Trophoblast cell (in vitro differentiated cells and primary cell): ENCODE data around the gene KCNJ8.
"Not testable (repeated sequence)": the region's sequence is repeated elsewhere in the genome, so short reads cannot be mapped to it uniquely, and the experiment has no call there.

ENCODE experiments used
- DNase-seq, 2 donors: peaks; one replicate each; pipeline ENCODE4 v3.0.0-alpha.2; 2016
- H2AFZ ChIP-seq: 2 replicates; pipeline ENCODE4 v1.6.1; 2013; ENCODE audit warnings: low read length, moderate library complexity, mild to moderate bottlenecking; ENCODE audit not compliant: insufficient read depth, poor library complexity
- H2AK5ac ChIP-seq: 2 replicates; pipeline ENCODE4 v1.6.1; 2013; ENCODE audit warnings: mild to moderate bottlenecking, low read length
- H2BK120ac ChIP-seq: 2 replicates; pipeline ENCODE4 v1.6.1; 2013; ENCODE audit warnings: low read length, mild to moderate bottlenecking, moderate library complexity; ENCODE audit not compliant: insufficient read depth, poor library complexity
- H2BK12ac ChIP-seq: 2 replicates; pipeline ENCODE4 v1.6.1; 2013; ENCODE audit warnings: mild to moderate bottlenecking, low read length, moderate library complexity
- H2BK5ac ChIP-seq: 2 replicates; pipeline ENCODE4 v1.6.1; 2013; ENCODE audit warnings: low read length, low read depth, moderate library complexity, mild to moderate bottlenecking; ENCODE audit not compliant: poor library complexity
- H3K14ac ChIP-seq: 2 replicates; pipeline ENCODE4 v1.6.1; 2013; ENCODE audit warnings: mild to moderate bottlenecking, low read length
- H3K18ac ChIP-seq: 2 replicates; pipeline ENCODE4 v1.6.1; 2013; ENCODE audit warnings: mild to moderate bottlenecking, low read length
- H3K23ac ChIP-seq: 2 replicates; pipeline ENCODE4 v1.6.1; 2013; ENCODE audit warnings: low read length
- H3K27ac ChIP-seq: 2 replicates; pipeline ENCODE4 v1.5.1; 2013; ENCODE audit warnings: low read depth, mild to moderate bottlenecking, inconsistent platforms, low read length, moderate library complexity
- H3K27me3 ChIP-seq: 2 replicates; pipeline ENCODE4 v1.6.1; 2013; ENCODE audit warnings: inconsistent platforms, mild to moderate bottlenecking, low read length, moderate library complexity; ENCODE audit not compliant: insufficient read depth
- H3K36me3 ChIP-seq, 2 experiments: 1 replicate in 1 of 2; 2 replicates in 1 of 2; pipeline ENCODE4 v1.6.1; 2013; ENCODE audit warnings: low read length in 2 of 2, mild to moderate bottlenecking in 2 of 2, moderate library complexity in 1 of 2; ENCODE audit not compliant: insufficient read depth in 2 of 2, control insufficient read depth in 1 of 2
- H3K4ac ChIP-seq: 2 replicates; pipeline ENCODE4 v1.6.1; 2013; ENCODE audit warnings: low read depth, mild to moderate bottlenecking, low read length, moderate library complexity
- H3K4me1 ChIP-seq, 2 experiments: 1 replicate in 1 of 2; 2 replicates in 1 of 2; pipeline ENCODE4 v1.6.1; 2013; ENCODE audit warnings: low read length in 2 of 2, mild to moderate bottlenecking in 2 of 2, moderate library complexity in 1 of 2; ENCODE audit not compliant: insufficient read depth in 2 of 2, control insufficient read depth in 1 of 2
- H3K4me2 ChIP-seq: 2 replicates; pipeline ENCODE4 v1.6.1; 2013; ENCODE audit warnings: inconsistent platforms, mild to moderate bottlenecking, low read length, moderate library complexity
- H3K4me3 ChIP-seq: 2 replicates; pipeline ENCODE4 v1.5.1; 2013; ENCODE audit warnings: mild to moderate bottlenecking, low read depth, low read length, inconsistent platforms
- H3K79me1 ChIP-seq: one replicate; pipeline ENCODE4 v1.6.1; 2013; ENCODE audit warnings: low read length
- H3K79me2 ChIP-seq: 2 replicates; pipeline ENCODE4 v1.6.1; 2013; ENCODE audit warnings: low read length, mild to moderate bottlenecking; ENCODE audit not compliant: control insufficient read depth, insufficient read depth, poor library complexity
- H3K9ac ChIP-seq: 2 replicates; pipeline ENCODE4 v1.6.1; 2013; ENCODE audit warnings: mild to moderate bottlenecking, low read length
- H3K9me3 ChIP-seq: 2 replicates; pipeline ENCODE4 v1.6.1; 2013; ENCODE audit warnings: low read depth, mild to moderate bottlenecking, control low read depth, inconsistent platforms, low read length; ENCODE audit not compliant: insufficient read depth
- H4K12ac ChIP-seq: 2 replicates; pipeline ENCODE4 v1.6.1; 2013; ENCODE audit warnings: low read depth, mild to moderate bottlenecking, low read length, moderate library complexity
- H4K8ac ChIP-seq: 2 replicates; pipeline ENCODE4 v1.6.1; 2013; ENCODE audit warnings: low read depth, mild to moderate bottlenecking, low read length, moderate library complexity
- H4K91ac ChIP-seq: one replicate; pipeline ENCODE4 v1.6.1; 2013; ENCODE audit warnings: low read depth, mild to moderate bottlenecking, low read length, moderate library complexity
- WGBS: extraction: QIAGEN DNeasy Blood & Tissue Kit; methylation state at CpG from one replicate; pipeline ENCODE4 v1.1.7; 2013; ENCODE audit warnings: missing lambda C conversion rate; ENCODE audit not compliant: insufficient read length, insufficient coverage; ENCODE audit errors: extremely low coverage; 5-methylcytosine and 5-hydroxymethylcytosine counted together

Gene KCNJ8

DNA sequence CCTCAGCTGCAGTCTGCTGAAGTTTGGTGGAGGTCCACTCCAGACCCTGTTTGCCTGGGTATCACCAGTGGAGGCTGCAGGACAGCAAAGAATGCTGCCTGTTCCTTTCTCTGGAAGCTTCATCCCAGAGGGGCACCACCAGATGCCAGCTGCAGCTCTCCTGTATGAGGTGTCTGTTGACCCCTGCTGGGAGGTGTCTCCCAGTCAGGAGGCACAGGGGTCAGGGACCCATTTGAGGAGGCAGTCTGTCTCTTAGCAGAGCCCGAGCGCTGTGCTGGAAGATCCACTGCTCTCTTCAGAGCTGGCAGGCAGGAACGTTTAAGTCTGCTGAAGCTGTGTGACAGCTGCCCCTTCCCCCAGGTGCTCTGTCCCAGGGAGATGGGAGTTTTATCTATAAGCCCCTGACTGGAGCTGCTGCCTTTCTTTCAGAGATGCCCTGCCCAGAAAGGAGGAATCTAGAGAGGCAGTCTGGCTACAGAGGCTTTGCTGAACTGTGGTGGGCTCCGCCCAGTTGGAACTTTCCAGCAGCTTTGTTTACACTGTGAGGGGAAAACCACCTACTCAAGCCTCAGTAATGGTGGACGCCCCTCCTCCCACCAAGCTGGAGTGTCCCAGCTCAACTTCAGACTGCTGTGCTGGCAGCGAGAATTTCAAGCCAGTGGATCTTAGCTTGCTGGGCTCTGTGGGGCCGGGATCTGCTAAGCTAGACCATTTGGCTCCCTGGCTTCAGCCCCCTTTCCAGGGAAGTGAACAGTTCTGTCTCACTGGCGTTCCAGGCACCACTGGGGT is 20.5 kb upstream of the KCNJ8 start:
- not testable (repeated sequence) for H3K9me3 ChIP-seq, H3K27ac ChIP-seq, H2BK12ac ChIP-seq, H3K14ac ChIP-seq, DNase-seq, H2BK120ac ChIP-seq, H3K9ac ChIP-seq, H3K4me1 ChIP-seq, H3K27me3 ChIP-seq, H2AK5ac ChIP-seq, H3K18ac ChIP-seq, H3K4me2 ChIP-seq, H3K23ac ChIP-seq, H4K12ac ChIP-seq, H3K4me3 ChIP-seq, H2BK5ac ChIP-seq, H3K79me2 ChIP-seq, H3K79me1 ChIP-seq, H4K91ac ChIP-seq, H4K8ac ChIP-seq, H3K36me3 ChIP-seq, H2AFZ ChIP-seq, H3K4ac ChIP-seq
- no CpG with 5 or more reads among the region's 8 CpGs for WGBS

DNA sequence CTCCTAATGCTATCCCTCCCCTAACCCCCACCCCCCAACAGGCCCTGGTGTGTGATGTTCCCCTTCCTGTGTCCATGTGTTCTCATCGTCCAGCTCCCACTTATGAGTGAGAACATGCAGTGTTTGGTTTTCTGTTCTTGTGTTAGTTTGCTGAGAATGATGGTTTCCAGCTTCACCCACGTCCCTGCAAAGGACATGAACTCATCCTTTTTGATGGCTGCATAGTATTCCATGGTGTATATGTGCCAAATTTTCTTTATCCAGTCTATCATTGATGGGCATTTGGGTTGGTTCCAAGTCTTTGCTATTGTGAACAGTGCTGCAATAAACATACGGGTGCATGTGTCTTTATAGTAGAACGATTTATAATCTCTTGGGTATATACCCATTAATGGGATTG is 15.2 kb upstream of the KCNJ8 start:
- not testable (repeated sequence) for H3K79me1 ChIP-seq, H3K9ac ChIP-seq, H3K4me1 ChIP-seq, H3K18ac ChIP-seq, H3K79me2 ChIP-seq, H3K4me2 ChIP-seq, H2BK5ac ChIP-seq, H4K12ac ChIP-seq, H4K8ac ChIP-seq, H3K4ac ChIP-seq, H3K27me3 ChIP-seq, H3K9me3 ChIP-seq, H3K14ac ChIP-seq, H3K4me3 ChIP-seq, H3K36me3 ChIP-seq, DNase-seq, H2BK12ac ChIP-seq, H2BK120ac ChIP-seq, H2AK5ac ChIP-seq, H3K23ac ChIP-seq, H4K91ac ChIP-seq, H3K27ac ChIP-seq, H2AFZ ChIP-seq
- WGBS, result no CpG with 5 or more reads among the region's 4 CpGs

DNA sequence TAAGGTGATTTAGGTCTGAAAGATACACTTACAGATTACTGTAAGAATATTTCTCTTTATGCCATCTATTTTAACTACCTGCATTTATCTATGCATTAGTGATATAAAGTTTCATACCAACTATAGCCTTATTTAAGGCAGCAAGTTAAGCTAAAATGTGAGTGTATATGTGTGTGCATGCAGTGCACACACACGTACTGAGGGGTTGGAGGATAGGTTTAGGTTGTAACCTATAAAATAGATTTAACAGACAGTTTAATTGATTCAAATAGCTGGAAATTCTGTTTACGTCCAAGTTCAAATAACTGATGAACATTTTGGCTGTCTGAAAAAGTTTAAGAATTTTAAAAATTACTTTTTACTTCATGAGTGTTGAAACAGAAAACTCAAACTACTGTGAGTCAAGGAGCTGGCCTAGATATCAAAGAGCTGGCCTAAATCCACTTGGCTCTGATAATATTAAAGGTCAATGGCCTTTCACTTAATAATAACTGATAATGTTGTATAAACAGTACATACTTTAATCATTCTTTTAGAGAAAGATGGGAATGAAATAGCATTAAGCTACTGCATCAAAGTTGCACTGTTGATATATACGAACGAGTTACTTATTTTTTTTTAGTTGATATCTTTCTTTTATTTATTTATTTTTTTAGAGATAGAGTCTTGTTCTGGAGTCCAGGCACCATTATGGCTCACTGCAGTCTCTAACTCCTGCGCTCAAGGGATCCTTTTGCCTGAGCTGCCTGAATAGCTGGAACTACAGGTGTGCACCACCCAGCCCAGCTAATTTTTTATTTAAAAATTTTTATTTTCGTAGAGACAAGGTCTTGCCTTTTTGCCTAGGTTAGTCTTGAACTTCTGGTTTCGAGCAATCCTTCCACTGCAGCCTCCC is 13.8 kb upstream of the KCNJ8 start:
- Histone ChIP-seq H3K14ac (no peak overlapping the region), H3K4ac (no peak overlapping the region), H2BK5ac (no peak overlapping the region), H2BK12ac (no peak overlapping the region), H3K9ac (no peak overlapping the region), H2BK120ac (no peak overlapping the region), H4K91ac (no peak overlapping the region), H3K23ac (no peak overlapping the region), H3K4me3 (no peak overlapping the region), H2AK5ac (no peak overlapping the region), H3K27ac (no peak overlapping the region), H3K4me2 (no peak overlapping the region), H3K27me3 (no peaks in the 10 kb centered on the region), H3K79me2 (no peaks in the 10 kb centered on the region), H3K4me1 (no peaks in the 10 kb centered on the region), H3K36me3 (no peaks in the 10 kb centered on the region), H2AFZ (no peak overlapping the region), H3K18ac (no peak overlapping the region), H4K8ac (no peak overlapping the region), H4K12ac (no peak overlapping the region), H3K79me1 (no peaks in the 10 kb centered on the region), H3K9me3 (no peaks in the 10 kb centered on the region)
- no peak for DNase-seq
- no CpG with 5 or more reads among the region's 7 CpGs for WGBS

DNA sequence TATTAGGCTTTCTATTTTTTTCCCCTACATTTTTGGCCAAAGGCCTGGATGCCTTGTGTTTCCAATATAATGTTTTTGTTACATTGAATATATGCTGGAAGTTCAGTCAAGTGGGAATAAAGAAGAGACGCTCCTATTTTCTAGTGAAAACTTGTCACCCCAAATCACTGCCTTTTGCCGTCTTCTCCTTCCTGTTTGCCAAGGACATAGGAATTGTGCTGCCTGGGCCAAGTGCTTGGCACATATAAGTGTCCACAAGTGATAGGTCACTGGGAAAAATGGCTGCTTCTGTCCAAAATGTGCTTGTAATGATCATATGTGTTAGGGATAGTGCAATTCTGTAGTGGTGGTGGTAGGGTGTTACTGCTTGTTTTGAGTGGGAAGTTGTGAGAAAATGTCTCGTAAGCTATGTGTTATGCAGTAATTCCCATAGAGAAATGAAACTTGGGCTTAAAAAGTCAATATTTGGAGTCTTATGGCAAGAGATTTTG is 11.6 kb upstream of the KCNJ8 start:
- Histone ChIP-seq H3K27me3 (no peaks in the 10 kb centered on the region), H3K4me3 (no peak overlapping the region), H3K9me3 (no peaks in the 10 kb centered on the region), H3K14ac (no peak overlapping the region), H3K79me1 (no peaks in the 10 kb centered on the region), H3K23ac (no peak overlapping the region), H2AK5ac (no peak overlapping the region), H3K4ac (no peak overlapping the region), H3K4me1 (no peaks in the 10 kb centered on the region), H3K4me2 (no peak overlapping the region), H4K91ac (no peak overlapping the region), H3K9ac (no peak overlapping the region), H4K8ac (no peak overlapping the region), H3K27ac (no peak overlapping the region), H2AFZ (no peak overlapping the region), H2BK12ac (no peak overlapping the region), H3K36me3 (no peaks in the 10 kb centered on the region), H4K12ac (no peak overlapping the region), H3K18ac (no peak overlapping the region), H2BK5ac (no peak overlapping the region), H2BK120ac (no peak overlapping the region), H3K79me2 (no peaks in the 10 kb centered on the region)
- no peak for DNase-seq
- no CpG with 5 or more reads among the region's 3 CpGs for WGBS
